Measurements from ENCODE around the gene NDFIP2.

The NDFIP2 gene

GRCh38 chr13:79496188-79496587 is 15.2 kb downstream of the NDFIP2 start:
- no peak for DNase-seq (ENCODE audit: low spot score)

- DNase-seq (ENCODE audit: low spot score): no peak
These were observed 16.1 kb downstream of the NDFIP2 start for GRCh38 chr13:79497064-79497463.

DNA sequence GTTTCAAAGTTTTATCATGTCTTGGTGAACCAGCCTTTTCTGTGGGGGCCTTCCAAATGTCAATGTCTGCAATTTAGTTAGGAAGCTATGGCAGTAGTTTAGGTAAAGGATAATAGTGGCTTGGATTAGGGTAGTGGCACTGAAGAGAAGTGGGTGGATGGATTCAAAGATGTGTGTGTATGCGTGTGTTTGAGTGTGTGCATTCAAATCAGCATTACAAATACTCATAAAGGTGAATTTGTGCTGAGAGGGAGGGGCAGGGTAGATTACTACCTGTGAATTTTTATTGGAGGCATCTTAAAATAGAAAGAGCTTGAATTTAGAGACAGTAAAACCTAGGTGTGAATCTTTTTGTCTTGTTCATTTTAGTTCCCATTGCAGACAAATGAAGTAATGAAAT is 16.9 kb downstream of the NDFIP2 start:
- no peak for DNase-seq (ENCODE audit: low spot score)

DNA sequence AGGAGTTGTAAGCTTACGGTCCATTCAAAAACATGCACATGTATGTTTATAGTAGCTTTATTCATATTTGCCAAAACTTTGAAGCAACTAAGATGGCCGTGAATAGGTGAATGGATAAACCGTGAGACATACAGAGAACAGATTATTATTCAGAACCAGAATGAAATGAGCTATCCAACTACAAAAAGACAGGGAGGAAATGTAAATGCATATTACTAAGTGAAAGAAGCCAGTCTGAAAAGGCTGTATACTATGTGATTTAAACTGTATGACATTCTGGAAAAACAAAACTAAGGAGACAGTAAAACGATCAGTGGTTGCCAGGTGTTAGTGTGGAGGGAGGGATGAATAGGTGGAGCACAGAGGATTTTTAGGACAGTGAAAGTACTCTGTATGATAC is 19.9 kb downstream of the NDFIP2 start:
- no peak for DNase-seq (ENCODE audit: low spot score)

DNA sequence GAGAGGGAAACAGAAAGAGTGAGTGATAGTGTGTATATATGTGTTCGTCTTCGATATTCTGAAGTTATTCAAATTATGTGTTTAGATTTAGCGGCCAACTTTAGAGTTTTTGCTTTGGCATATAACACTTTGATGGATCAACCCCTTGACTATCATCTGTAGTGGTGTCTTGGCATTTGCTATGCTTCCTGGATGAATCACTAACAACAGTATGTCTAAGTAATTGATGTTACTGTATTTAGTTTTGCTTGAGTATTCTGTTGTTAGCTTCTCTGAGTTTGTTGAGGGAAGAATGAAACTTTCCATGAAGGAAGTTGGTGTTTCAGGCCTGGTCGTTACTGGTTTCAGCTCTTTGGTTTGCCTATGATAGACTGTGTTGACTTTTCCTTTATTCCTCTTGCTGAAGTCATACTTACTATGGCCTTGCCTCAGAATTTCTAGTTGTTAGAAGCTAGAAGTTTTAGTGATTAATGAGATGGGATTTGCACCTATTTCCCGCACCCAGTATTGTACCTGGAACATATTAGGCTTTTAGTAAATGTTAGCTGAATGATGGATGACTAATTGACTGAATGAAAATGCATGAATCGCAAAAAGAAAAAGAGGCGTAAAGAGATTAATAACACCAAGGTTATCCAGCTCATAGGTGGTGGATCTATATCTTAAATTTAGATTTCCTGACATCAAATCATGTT is 20.7 kb downstream of the NDFIP2 start:
- no peak for DNase-seq (ENCODE audit: low spot score)

DNA sequence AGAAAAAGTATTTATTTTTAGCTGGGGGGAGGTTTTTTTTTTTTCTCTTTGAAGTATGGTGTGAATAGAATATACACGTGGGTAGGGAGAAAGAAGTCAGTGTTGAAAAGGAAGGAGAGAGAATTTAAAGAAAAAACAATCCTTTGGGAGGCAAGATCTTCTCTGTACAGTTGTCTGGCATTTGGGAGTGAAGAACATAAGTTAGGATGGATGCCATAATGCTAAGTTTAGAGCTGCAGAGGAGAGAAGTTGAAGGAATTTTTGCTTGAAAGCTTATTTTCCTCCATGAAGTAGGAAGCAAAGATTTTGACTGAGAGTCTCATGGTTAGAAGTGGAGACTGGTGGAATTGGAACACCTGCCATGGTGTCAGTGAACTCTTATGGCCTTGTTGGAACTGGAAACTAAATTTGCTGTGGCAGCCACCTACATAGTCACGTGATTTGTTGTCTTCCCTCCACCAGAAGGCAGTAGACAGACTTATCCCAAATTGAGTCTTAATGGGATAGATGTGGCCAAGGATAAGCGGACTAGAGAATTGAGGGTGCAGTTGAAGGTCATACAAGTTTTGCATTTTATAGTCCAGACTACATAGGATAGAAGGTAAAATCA is 22.0 kb downstream of the NDFIP2 start:
- DNase-seq (ENCODE audit: low spot score): no peak

DNA sequence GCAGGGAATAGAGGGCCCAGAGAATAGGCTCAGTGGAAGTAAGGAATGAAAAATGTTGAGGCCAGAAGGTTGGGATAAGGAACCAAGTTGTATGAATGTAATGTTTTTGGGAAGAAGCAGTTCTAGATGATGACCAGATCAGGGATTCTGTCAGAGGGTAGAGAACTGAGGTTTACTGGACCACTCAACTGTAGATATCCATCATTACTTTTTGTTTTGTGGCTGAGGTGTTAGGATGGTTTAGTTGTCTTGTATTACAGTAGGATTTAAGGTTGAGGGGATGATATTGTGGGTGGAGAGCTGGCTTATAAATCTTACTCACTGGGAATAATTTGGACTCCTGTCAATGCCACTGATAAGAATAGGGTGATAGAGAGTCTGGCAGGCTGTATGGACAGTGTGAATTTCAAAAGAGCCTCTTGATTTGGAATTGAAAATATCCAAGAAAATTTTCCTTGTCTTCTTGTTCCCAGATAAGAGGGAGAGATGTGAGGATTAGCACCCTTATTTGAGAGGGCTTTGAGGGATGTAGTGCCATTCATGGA is 22.6 kb downstream of the NDFIP2 start:
- DNase-seq (ENCODE audit: low spot score): no peak

- DNase-seq (ENCODE audit: low spot score): no peak
These were observed 27.4 kb downstream of the NDFIP2 start for GRCh38 chr13:79508224-79508961.

DNA sequence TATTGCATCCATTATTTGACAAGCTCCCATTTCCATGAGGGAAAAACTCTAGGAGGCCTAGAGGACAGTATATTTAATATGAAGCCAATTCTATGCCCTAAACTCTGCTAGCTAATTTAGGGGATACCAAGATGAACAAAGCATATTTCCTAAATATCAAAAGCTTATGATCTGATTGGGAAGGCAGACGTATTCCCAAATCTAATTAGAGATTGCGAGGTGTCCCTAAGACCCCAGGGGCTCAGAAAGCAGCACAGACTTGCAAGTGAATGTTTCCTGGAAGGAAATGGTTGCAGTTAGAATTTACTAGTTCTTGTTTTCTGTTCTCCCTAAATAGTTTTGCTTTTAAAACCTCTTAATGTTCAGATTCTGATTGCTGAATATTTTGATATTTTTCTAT is 30.7 kb downstream of the NDFIP2 start:
- DNase-seq (ENCODE audit: low spot score): no peak

DNA sequence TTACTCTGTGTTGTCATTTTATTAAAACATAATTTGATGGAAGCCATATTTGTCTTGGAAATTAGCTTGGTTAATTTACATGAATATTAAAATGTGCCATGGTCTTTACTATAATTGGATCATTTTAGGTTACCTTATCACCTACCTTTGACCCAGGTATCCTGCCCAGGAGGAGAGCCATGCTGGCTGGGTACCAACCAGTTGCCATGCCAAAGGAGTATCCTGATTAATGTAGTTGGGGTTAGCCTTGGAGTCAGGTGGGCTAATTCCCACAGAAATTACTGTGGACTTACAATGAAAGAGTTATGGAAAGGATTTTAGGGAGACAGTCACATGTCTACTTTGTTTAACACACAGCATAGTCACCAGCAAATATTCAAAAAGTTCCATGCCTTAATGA is 32.0 kb downstream of the NDFIP2 start:
- DNase-seq (ENCODE audit: low spot score): no peak

- DNase-seq (ENCODE audit: low spot score): no peak
These were observed 35.6 kb downstream of the NDFIP2 start for GRCh38 chr13:79516595-79516994.

- no peak for DNase-seq (ENCODE audit: low spot score)
These were observed 38.3 kb downstream of the NDFIP2 start for GRCh38 chr13:79519255-79519654.

DNA sequence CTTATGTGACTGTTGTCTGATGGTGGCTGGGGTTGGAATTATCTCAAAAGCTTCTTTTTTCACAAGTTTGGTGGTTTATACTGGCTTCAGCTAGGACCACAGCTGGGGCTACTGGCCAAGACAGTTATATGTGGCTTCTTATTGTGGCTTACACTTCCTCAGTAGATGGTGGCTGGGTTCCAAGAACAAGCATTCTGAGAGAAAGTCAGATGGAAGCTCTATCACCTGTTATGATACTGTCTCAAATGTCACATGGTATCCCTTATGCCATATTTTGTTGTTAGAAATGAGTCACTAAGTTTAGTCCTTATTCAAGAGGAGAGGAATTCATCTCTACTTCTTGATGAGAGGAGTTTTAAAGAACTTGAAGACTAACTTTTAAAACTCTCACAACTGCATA is 41.6 kb downstream of the NDFIP2 start:
- peak; percentile 91 for DNase-seq (ENCODE audit: low spot score)

- DNase-seq (ENCODE audit: low spot score): peak; percentile 72
These were observed 44.3 kb downstream of the NDFIP2 start for GRCh38 chr13:79525064-79525857.

DNA sequence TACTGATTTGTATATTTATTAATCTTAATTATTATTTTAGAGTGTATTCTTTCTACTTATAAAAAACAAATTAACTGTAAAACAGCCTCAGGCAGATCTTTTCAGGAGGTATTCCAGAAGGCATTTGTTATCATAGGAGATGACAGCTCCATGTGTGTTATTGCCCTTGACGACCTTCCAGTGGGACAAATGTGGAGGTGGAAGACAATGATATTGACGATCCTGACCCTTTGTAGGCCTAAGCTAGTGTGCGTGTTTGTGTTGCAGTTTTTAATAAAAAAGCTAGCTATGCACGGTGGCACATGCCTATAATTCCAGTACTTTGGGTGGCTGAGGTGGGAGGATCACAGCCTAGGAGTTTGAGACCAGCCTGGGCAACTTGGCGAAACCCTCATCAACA is 46.7 kb downstream of the NDFIP2 start:
- DNase-seq (ENCODE audit: low spot score): no peak

- no peak for DNase-seq (ENCODE audit: low spot score)
These were observed 47.4 kb downstream of the NDFIP2 start for GRCh38 chr13:79528356-79528755.

- no peak for DNase-seq (ENCODE audit: low spot score)
These were observed 47.8 kb downstream of the NDFIP2 start for GRCh38 chr13:79528759-79529191.

- DNase-seq (ENCODE audit: low spot score): no peak
These were observed 48.9 kb downstream of the NDFIP2 start for GRCh38 chr13:79529817-79530216.

DNA sequence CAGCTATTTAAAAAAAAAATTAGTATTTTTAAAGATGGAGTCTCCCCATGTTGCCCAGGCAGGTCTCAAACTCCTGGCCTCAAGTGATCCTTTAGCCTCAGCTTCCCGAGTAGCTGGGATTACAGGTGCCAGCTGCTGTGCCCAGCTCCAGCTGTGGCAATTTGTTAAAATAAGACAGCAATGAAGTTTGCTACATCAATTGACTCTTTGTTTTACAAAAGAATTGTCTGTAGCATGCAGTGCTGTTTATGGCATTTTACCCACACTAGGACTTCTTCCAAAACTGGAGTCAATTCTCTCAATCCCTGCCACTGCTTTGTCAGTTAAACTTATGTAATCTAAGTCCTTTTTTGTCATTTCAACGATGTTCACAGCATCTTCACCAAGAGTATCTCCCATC is 49.3 kb downstream of the NDFIP2 start:
- DNase-seq (ENCODE audit: low spot score): no peak

- DNase-seq (ENCODE audit: low spot score): no peak
These were observed 50.7 kb downstream of the NDFIP2 start for GRCh38 chr13:79531542-79532254.

DNA sequence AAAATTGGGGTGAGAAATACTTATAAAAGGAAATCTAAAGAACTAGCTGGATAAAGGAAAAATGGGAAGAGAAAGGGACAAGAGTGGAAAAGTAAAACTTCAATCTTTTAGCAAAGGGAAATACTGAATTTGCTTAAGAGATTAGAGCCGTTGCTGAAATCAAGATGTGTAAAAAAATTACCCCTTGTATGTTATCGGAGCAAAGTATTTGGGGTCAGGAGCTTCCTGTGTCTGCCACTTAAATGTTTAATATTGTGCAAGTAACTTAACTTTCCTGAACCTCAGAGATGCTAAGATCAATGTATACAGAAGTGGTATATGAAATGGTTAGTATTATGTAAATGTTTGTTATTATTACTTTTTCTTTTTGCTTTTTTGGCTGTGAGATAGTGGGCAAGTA is 51.6 kb downstream of the NDFIP2 start:
- no peak for DNase-seq (ENCODE audit: low spot score)
